Measurements from ENCODE around the gene ADH1A. TPM values are rescaled to one million over a fixed set of nuclear protein-coding genes. Genes with fewer than 3 reads are reported as not detected.

ADH1A gene
- total RNA-seq, 1 experiment from 2014 or later: not detected

- no peaks in the 10 kb centered on the region for H3K27me3 ChIP-seq (ENCODE audit: insufficient read depth, low read length)
- no peak overlapping the region for H3K4me2 ChIP-seq (ENCODE audit: low read length)
- H4K20me1 ChIP-seq (ENCODE audit: insufficient read depth): no peaks in the 10 kb centered on the region
- POLR2A ChIA-PET: no interaction called here
- RAD21 ChIA-PET (ENCODE audit: low non-redundant PET in 1 of 2, low total read pairs in 2 of 2, uncharacterized antibody in 2 of 2, unreplicated experiment in 2 of 2): no interaction called here
- H3K9ac ChIP-seq (ENCODE audit: low read length): no peak overlapping the region
- DNase-seq (ENCODE audit: low read depth, low spot score) (no peak), ATAC-seq (no peak)
- intact Hi-C loops (cut with micrococcal nuclease): no loop called here
- BruUV-seq (replicated peaks): no TSS peak
- no peaks in the 10 kb centered on the region; the same call in 1 of the 2 replicates for H3K9me2 ChIP-seq (ENCODE audit: insufficient read depth)
- H3K27ac ChIP-seq (ENCODE audit: low read depth, low read length): no peak overlapping the region
- TF ChIP-seq POLR2A (IDR thresholded peaks at IDR 0.05; ENCODE audit: borderline replicate concordance, extremely low read depth, insufficient read depth, insufficient read length): no peak
- no peak for TF ChIP-seq SIN3A (IDR thresholded peaks at IDR 0.05; ENCODE audit: low read depth)
- no peak for TF ChIP-seq SRF (IDR thresholded peaks at IDR 0.05; ENCODE audit: low read depth)
- TF ChIP-seq CTCF (IDR thresholded peaks at IDR 0.05 in 2 of 3, conservative IDR thresholded peaks at IDR 0.05 in 1 of 3; ENCODE audit: borderline replicate concordance in 1 of 3, insufficient read depth in 1 of 3, low read depth in 2 of 3, low read length in 2 of 3): no peak
- no peak for TF ChIP-seq ELF1 (IDR thresholded peaks at IDR 0.05; ENCODE audit: borderline replicate concordance, low read depth)
- CTCF ChIA-PET: no interaction called here
- H3K79me2 ChIP-seq (ENCODE audit: insufficient read depth, low read length): no peaks in the 10 kb centered on the region
- no peak overlapping the region for H2AFZ ChIP-seq (ENCODE audit: low read depth, low read length, poor library complexity, severe bottlenecking)
- H3K4me3 ChIP-seq (replicated peaks in 1 of 2; ENCODE audit: low read depth in 1 of 2, low read length in 2 of 2): no peak overlapping the region
- no peaks in the 10 kb centered on the region for H3K36me3 ChIP-seq (ENCODE audit: control insufficient read depth in 1 of 2, insufficient read depth in 2 of 2, low read length in 2 of 2)
- no peaks in the 10 kb centered on the region for H3K9me3 ChIP-seq (ENCODE audit: control insufficient read depth in 1 of 2, insufficient read depth in 1 of 2, low read depth in 1 of 2, low read length in 2 of 2)
- H3K4me1 ChIP-seq (ENCODE audit: control insufficient read depth in 1 of 2, insufficient read depth in 2 of 2, low read length in 2 of 2): no peaks in the 10 kb centered on the region
Measured at GRCh38 chr4:99317354-99317753, 26.6 kb upstream of the ADH1A start.

GRCh38 chr4:99315839-99316238 is 25.1 kb upstream of the ADH1A start:
- H3K9me2 ChIP-seq (ENCODE audit: insufficient read depth): no peaks in the 10 kb centered on the region; the same call in 1 of the 2 replicates
- H3K79me2 ChIP-seq (ENCODE audit: insufficient read depth, low read length): no peaks in the 10 kb centered on the region
- no peak for DNase-seq (ENCODE audit: low read depth, low spot score)
- no peak overlapping the region for H3K27ac ChIP-seq (ENCODE audit: low read depth, low read length)
- no peaks in the 10 kb centered on the region for H4K20me1 ChIP-seq (ENCODE audit: insufficient read depth)
- RAD21 ChIA-PET (ENCODE audit: low non-redundant PET in 1 of 2, low total read pairs in 2 of 2, uncharacterized antibody in 2 of 2, unreplicated experiment in 2 of 2): no interaction called here
- no peaks in the 10 kb centered on the region for H3K36me3 ChIP-seq (ENCODE audit: control insufficient read depth in 1 of 2, insufficient read depth in 2 of 2, low read length in 2 of 2)
- intact Hi-C loops (cut with micrococcal nuclease): no loop called here
- no peak overlapping the region for H3K9ac ChIP-seq (ENCODE audit: low read length)
- H3K4me1 ChIP-seq (ENCODE audit: control insufficient read depth in 1 of 2, insufficient read depth in 2 of 2, low read length in 2 of 2): no peaks in the 10 kb centered on the region
- H2AFZ ChIP-seq (ENCODE audit: low read depth, low read length, poor library complexity, severe bottlenecking): no peak overlapping the region
- CTCF ChIA-PET: no interaction called here
- no peak overlapping the region for H3K4me3 ChIP-seq (replicated peaks in 1 of 2; ENCODE audit: low read depth in 1 of 2, low read length in 2 of 2)
- no peak for ATAC-seq
- H3K4me2 ChIP-seq (ENCODE audit: low read length): no peak overlapping the region
- BruUV-seq (replicated peaks): no TSS peak
- POLR2A ChIA-PET: no interaction called here
- H3K9me3 ChIP-seq (ENCODE audit: control insufficient read depth in 1 of 2, insufficient read depth in 1 of 2, low read depth in 1 of 2, low read length in 2 of 2): no peaks in the 10 kb centered on the region
- H3K27me3 ChIP-seq (ENCODE audit: insufficient read depth, low read length): no peaks in the 10 kb centered on the region
- no peak for TF ChIP-seq RAD21 (IDR thresholded peaks at IDR 0.05; ENCODE audit: low read depth)
- no peak for TF ChIP-seq ATF3 (IDR thresholded peaks at IDR 0.05)
- TF ChIP-seq CBX3 (IDR thresholded peaks at IDR 0.05; ENCODE audit: low read depth): no peak
- TF ChIP-seq SIN3A (IDR thresholded peaks at IDR 0.05; ENCODE audit: low read depth): no peak
- no peak for TF ChIP-seq ZFX (IDR thresholded peaks at IDR 0.05)
- TF ChIP-seq POLR2A (IDR thresholded peaks at IDR 0.05; ENCODE audit: borderline replicate concordance, extremely low read depth, insufficient read depth, insufficient read length): no peak
- TF ChIP-seq EZH2 (IDR thresholded peaks at IDR 0.05): no peak
- TF ChIP-seq SRF (IDR thresholded peaks at IDR 0.05; ENCODE audit: low read depth): no peak
- TF ChIP-seq ELF1 (IDR thresholded peaks at IDR 0.05; ENCODE audit: borderline replicate concordance, low read depth): no peak
- TF ChIP-seq CEBPB (IDR thresholded peaks at IDR 0.05; ENCODE audit: low read depth): no peak
- no peak for TF ChIP-seq TCF7L2 (IDR thresholded peaks at IDR 0.05; ENCODE audit: borderline replicate concordance, extremely low read depth, insufficient read depth, insufficient read length)
- TF ChIP-seq ZBTB33 (IDR thresholded peaks at IDR 0.05; ENCODE audit: extremely low read depth, insufficient replicate concordance, low read length): no peak
- no peak for TF ChIP-seq MAX (IDR thresholded peaks at IDR 0.05)
- no peak for TF ChIP-seq ZNF274 (IDR thresholded peaks at IDR 0.05; ENCODE audit: low read depth, low read length)

All from HCT116 (cell line).